Skeletal muscle satellite cell (primary cell): Measurements from ENCODE around the gene AGFG2.

ENCODE experiments used
- H3K27me3 ChIP-seq: 2 replicates; pipeline ENCODE4 v1.7.0; 2013; ENCODE audit warnings: low read length; ENCODE audit not compliant: control insufficient read depth, insufficient read depth
- H3K36me3 ChIP-seq: 2 replicates; pipeline ENCODE4 v1.7.0; 2013; ENCODE audit warnings: mild to moderate bottlenecking, control low read depth, low read length; ENCODE audit not compliant: insufficient read depth
- H3K4me1 ChIP-seq: 2 replicates; pipeline ENCODE4 v1.7.0; 2013; ENCODE audit warnings: low read length; ENCODE audit not compliant: control insufficient read depth, insufficient read depth
- H3K4me2 ChIP-seq: 2 replicates; pipeline ENCODE4 v1.7.0; 2013; ENCODE audit warnings: mild to moderate bottlenecking, low read length
- H3K4me3 ChIP-seq: 2 replicates; pipeline ENCODE4 v1.7.0; 2013; ENCODE audit warnings: low read length
- H3K9ac ChIP-seq: 2 replicates; pipeline ENCODE4 v1.7.0; 2013; ENCODE audit warnings: mild to moderate bottlenecking, low read depth, low read length, moderate library complexity
- H3K9me3 ChIP-seq: replicated peaks from 2 replicates; pipeline ENCODE4 v1.7.0; 2013; ENCODE audit warnings: mild to moderate bottlenecking, control low read depth, low read length

Gene AGFG2

GRCh38 chr7:100568896-100569844 lies 30.2 kb downstream of the AGFG2 start:
- Histone ChIP-seq H3K9me3 (no peaks in the 10 kb centered on the region), H3K27me3 (no peaks in the 10 kb centered on the region), H3K4me3 (peak overlapping the region; percentile 59), H3K4me2 (peak overlapping the region; percentile 90), H3K36me3 (peaks cover 8% of the 10 kb centered on the region), H3K9ac (peak overlapping the region; percentile 35), H3K4me1 (peaks cover 17% of the 10 kb centered on the region)

DNA sequence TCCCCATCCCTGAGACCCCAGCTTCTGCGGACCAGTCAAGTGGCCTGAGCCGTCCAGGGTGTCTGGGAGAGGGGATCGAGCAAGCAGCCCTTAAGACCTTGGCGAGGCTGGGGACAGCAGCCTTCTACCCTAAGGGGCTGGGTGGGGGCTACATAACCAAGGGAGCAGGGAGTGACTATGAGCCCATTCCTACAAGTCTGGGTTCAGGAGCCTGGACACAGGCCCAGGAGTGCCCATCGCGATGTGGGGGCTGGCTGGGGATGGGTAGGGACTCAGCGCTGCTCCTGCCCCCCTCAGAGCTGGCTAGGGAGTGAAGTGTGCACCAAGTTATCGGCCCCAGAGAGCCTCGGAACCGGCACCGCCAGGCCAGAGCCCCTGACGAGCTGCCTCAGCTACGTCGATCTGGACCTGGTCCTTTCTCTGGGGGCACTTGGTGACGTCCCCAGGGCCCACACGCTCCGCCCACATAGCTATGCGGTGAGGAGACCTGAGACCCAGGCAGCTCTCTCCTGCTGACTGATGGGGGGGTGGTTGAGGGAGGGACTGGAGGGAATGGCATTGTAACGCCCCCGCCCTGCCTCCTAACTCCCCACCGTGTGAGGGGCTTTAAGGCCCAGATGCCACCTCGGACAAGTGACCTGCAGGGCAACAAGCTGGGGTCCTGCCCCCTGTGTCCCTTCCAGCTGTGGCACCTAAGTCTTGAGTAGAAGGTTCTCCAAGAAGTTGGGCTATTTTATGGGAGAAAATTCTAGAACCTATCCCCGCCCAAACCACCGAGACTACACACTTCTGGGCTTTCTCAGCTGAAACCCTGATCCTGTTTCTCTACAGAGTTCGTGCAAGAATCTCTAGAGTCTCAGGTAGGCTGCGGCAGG lies 32.2 kb downstream of the AGFG2 start:
- H3K9ac ChIP-seq = no peak overlapping the region
- peaks cover 17% of the 10 kb centered on the region for H3K4me1 ChIP-seq
- no peak overlapping the region for H3K4me2 ChIP-seq
- no peak overlapping the region for H3K4me3 ChIP-seq
- H3K36me3 ChIP-seq = peaks cover 23% of the 10 kb centered on the region
- no peaks in the 10 kb centered on the region for H3K27me3 ChIP-seq
- no peaks in the 10 kb centered on the region for H3K9me3 ChIP-seq

DNA sequence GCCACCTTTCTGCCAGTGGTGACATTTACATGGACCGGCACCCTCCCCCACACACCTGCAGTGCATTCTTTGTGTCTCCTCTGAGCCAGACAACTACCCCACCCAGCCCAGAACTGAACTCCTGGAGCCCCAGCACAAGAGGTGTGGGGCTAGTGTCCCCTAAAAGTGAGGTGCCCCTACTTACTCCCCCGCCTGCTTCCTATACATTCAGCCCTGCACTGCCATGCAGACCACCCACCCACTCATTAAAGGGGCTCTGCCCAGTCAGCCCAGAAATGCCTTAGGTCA lies 32.8 kb downstream of the AGFG2 start:
- H3K4me3 ChIP-seq = no peak overlapping the region
- no peak overlapping the region for H3K4me2 ChIP-seq
- H3K9ac ChIP-seq = no peak overlapping the region
- H3K4me1 ChIP-seq = peaks cover 17% of the 10 kb centered on the region
- no peaks in the 10 kb centered on the region for H3K9me3 ChIP-seq
- H3K36me3 ChIP-seq = peaks cover 27% of the 10 kb centered on the region
- no peaks in the 10 kb centered on the region for H3K27me3 ChIP-seq

- H3K27me3 ChIP-seq = no peaks in the 10 kb centered on the region
- peaks cover 33% of the 10 kb centered on the region for H3K36me3 ChIP-seq
- no peaks in the 10 kb centered on the region for H3K9me3 ChIP-seq
- no peak overlapping the region for H3K4me3 ChIP-seq
- no peak overlapping the region for H3K9ac ChIP-seq
- H3K4me1 ChIP-seq = peaks cover 14% of the 10 kb centered on the region
- no peak overlapping the region for H3K4me2 ChIP-seq
Observed at GRCh38 chr7:100572281-100572948, 33.4 kb downstream of the AGFG2 start.

- H3K4me1 ChIP-seq = peaks cover 12% of the 10 kb centered on the region
- H3K4me3 ChIP-seq = no peak overlapping the region
- H3K9me3 ChIP-seq = no peaks in the 10 kb centered on the region
- H3K9ac ChIP-seq = no peak overlapping the region
- peaks cover 40% of the 10 kb centered on the region for H3K36me3 ChIP-seq
- H3K27me3 ChIP-seq = no peaks in the 10 kb centered on the region
- no peak overlapping the region for H3K4me2 ChIP-seq
Observed at GRCh38 chr7:100572949-100573675, 34.1 kb downstream of the AGFG2 start.

- Histone ChIP-seq H3K27me3 (no peaks in the 10 kb centered on the region), H3K4me1 (peaks cover 12% of the 10 kb centered on the region), H3K36me3 (peaks cover 47% of the 10 kb centered on the region), H3K4me3 (no peak within 1 kb of the TSS), H3K9me3 (no peaks in the 10 kb centered on the region), H3K4me2 (no peak within 1 kb of the TSS), H3K9ac (no peak within 1 kb of the TSS)
Observed at GRCh38 chr7:100573691-100574361, 34.8 kb downstream of the AGFG2 start, which contains the start of gene SAP25. SAP25 (minus strand) TSS chr7:100573900; CDS start chr7:100573742, 158 bp downstream.

DNA sequence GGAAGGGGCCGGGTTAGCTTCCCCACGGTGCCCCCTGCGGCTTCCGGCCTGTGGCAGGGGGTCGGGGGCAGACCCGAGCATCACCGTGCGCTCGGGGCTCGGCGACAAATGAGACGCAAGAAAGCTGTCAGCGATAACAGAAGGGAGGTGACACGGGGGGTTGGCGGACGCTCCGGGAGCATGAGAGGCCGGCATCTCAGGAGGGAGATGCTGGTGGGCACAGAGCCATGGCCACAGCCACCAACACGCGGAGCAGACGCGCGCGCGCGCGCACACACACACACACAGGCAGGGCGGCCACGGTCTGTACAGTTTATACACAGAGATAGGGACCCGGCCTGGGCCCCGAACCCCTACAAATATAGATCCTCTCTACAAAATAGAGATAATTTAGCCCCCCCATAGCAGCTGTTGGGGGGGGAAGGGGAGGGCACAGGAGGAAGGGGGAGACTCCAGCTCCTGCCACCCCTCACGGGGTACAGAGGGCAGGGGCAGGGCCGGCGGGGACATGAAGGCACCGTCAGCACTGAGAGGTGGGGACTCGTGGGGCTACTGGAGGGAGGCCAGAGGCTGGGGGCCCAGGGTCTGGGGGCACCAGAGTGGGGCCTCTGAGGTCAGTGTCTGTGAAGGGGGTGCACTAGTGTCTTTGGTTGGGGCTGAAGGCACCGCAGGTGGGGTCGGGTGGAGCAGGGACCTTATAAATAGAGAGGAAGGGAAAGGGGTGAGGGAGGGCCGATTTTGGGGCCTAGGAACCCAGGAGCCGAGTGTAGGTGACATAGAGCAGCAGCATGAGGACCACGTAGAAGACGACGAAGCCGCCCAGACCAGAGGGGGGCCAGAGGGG lies 35.6 kb downstream of the AGFG2 start:
- H3K4me3 ChIP-seq = no peak overlapping the region
- no peaks in the 10 kb centered on the region for H3K27me3 ChIP-seq
- no peak overlapping the region for H3K9ac ChIP-seq
- H3K9me3 ChIP-seq = no peaks in the 10 kb centered on the region
- no peak overlapping the region for H3K4me2 ChIP-seq
- peaks cover 9% of the 10 kb centered on the region for H3K4me1 ChIP-seq
- H3K36me3 ChIP-seq = peaks cover 51% of the 10 kb centered on the region

GRCh38 chr7:100575206-100575631 lies 36.2 kb downstream of the AGFG2 start:
- Histone ChIP-seq H3K4me1 (peaks cover 3% of the 10 kb centered on the region), H3K9ac (no peak overlapping the region), H3K36me3 (peaks cover 58% of the 10 kb centered on the region)

GRCh38 chr7:100575746-100576383 lies 36.9 kb downstream of the AGFG2 start:
- Histone ChIP-seq H3K4me3 (no peak overlapping the region), H3K27me3 (no peaks in the 10 kb centered on the region), H3K4me1 (no peaks in the 10 kb centered on the region), H3K9ac (no peak overlapping the region), H3K4me2 (no peak overlapping the region), H3K9me3 (no peaks in the 10 kb centered on the region), H3K36me3 (peaks cover 63% of the 10 kb centered on the region)

More at GRCh38 chr7:100575206-100575631, 36.2 kb downstream of the AGFG2 start:
- Histone ChIP-seq H3K9me3 (no peaks in the 10 kb centered on the region), H3K4me2 (no peak overlapping the region), H3K4me3 (no peak overlapping the region), H3K27me3 (no peaks in the 10 kb centered on the region)
